Esophagus muscularis mucosa (tissue), 3 donors: ENCODE results near the gene P2RX2.

Experiments used
- POLR2A ChIP-seq: fragments of 450-650 bp; IDR thresholded peaks from one replicate; pipeline ENCODE4 v1.6.1; 2017; ENCODE audit warnings: antibody characterized with exemption, moderate library complexity, mild to moderate bottlenecking, low read depth
- POLR2AphosphoS5 ChIP-seq, 2 donors: sonication (generic); formaldehyde crosslinking; IDR thresholded peaks; one replicate each; pipeline ENCODE4 v1.6.1; 2017; ENCODE audit warnings: antibody characterized with exemption in 2 of 2
- TF ChIP-seq, protein P1 (sequence below), 3 experiments: fragments of 200-600 bp in 2 of 3; fragments of 450-650 bp in 1 of 3; sonication (generic) in 2 of 3; IDR thresholded peaks; one replicate each; pipeline ENCODE4 v1.5.1; 2017 to 2019; ENCODE audit warnings: antibody characterized with exemption in 3 of 3, mild to moderate bottlenecking in 2 of 3, moderate library complexity in 1 of 3

DNA sequence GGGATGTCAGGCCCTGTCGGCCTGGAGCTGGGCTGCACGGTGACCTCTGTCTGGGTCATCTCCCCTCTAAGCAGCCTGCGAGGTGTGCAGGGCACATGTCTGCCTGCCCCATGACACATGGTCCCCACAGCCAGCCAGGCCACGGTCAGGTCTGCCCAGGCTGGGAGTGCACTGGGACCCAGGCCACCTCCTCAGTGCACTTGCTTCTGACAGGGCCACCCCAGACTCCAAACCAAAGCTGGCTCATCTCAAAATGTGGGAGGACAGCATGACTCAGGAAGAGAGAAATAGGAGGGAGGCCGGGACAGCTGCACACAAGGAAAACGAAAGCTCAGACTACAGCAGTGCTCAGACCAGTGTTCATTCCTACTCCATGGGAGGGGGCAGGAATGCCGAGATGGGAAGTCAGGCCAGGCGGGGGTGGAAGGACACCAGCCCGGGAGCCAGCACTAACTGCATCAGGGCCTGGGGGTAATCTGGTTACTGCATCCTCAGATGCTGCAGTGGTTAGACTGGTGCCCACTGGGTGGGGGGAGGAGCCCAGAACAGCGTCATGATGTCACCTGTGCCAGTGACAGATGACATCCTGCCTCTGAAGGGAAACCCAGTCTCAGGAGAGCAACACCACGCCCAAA, 4.0 kb downstream of the P2RX2 start:
- TF ChIP-seq, protein P1, sequence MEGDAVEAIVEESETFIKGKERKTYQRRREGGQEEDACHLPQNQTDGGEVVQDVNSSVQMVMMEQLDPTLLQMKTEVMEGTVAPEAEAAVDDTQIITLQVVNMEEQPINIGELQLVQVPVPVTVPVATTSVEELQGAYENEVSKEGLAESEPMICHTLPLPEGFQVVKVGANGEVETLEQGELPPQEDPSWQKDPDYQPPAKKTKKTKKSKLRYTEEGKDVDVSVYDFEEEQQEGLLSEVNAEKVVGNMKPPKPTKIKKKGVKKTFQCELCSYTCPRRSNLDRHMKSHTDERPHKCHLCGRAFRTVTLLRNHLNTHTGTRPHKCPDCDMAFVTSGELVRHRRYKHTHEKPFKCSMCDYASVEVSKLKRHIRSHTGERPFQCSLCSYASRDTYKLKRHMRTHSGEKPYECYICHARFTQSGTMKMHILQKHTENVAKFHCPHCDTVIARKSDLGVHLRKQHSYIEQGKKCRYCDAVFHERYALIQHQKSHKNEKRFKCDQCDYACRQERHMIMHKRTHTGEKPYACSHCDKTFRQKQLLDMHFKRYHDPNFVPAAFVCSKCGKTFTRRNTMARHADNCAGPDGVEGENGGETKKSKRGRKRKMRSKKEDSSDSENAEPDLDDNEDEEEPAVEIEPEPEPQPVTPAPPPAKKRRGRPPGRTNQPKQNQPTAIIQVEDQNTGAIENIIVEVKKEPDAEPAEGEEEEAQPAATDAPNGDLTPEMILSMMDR (IDR thresholded peaks at IDR 0.05): no peak
- TF ChIP-seq POLR2A (no peak), POLR2AphosphoS5 (IDR thresholded peaks at IDR 0.05) (peak; percentile 24 to 44)
